ENCODE results near the gene TRNAU1AP.

DNA sequence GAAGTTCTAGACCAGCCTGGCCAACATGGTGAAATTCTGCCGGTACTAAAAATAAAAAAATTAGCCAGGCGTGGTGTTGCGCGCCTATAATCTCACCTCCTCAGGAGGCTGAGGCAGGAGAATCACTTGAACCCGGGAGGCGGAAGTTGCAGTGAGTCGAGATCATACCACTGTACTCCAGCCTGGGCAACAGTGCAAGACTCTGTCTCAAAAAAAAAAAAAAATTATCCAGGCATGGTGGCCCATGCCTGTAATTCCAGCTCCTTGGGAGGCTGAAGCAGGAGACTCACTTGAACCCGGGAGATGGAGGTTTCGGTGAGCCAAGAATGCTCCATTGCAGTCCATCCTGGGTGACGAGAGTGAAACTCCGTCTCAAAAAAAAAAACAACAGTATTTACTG, 20.7 kb downstream of the TRNAU1AP start:
- TF ChIP-seq, protein P1, sequence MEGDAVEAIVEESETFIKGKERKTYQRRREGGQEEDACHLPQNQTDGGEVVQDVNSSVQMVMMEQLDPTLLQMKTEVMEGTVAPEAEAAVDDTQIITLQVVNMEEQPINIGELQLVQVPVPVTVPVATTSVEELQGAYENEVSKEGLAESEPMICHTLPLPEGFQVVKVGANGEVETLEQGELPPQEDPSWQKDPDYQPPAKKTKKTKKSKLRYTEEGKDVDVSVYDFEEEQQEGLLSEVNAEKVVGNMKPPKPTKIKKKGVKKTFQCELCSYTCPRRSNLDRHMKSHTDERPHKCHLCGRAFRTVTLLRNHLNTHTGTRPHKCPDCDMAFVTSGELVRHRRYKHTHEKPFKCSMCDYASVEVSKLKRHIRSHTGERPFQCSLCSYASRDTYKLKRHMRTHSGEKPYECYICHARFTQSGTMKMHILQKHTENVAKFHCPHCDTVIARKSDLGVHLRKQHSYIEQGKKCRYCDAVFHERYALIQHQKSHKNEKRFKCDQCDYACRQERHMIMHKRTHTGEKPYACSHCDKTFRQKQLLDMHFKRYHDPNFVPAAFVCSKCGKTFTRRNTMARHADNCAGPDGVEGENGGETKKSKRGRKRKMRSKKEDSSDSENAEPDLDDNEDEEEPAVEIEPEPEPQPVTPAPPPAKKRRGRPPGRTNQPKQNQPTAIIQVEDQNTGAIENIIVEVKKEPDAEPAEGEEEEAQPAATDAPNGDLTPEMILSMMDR (conservative IDR thresholded peaks at IDR 0.05 in 1 of 2, IDR thresholded peaks at IDR 0.05 in 1 of 2; ENCODE audit: low read depth in 1 of 2, low read length in 2 of 2) = no peak
- no peak for TF ChIP-seq EZH2 (IDR thresholded peaks at IDR 0.05; ENCODE audit: low read length, missing control alignments)

All from fibroblast of lung (primary cell).